ENCODE data around the gene RAB12. TPM values are rescaled to one million over a fixed set of nuclear protein-coding genes. Genes with fewer than 3 reads are reported as not detected.

RAB12 gene
- total and polyA plus RNA-seq, 2 of the 13 experiments (the other 11 are each of a cell fraction or from before 2014, with no cell fraction given): 9.5 to 25.3 TPM

DNA sequence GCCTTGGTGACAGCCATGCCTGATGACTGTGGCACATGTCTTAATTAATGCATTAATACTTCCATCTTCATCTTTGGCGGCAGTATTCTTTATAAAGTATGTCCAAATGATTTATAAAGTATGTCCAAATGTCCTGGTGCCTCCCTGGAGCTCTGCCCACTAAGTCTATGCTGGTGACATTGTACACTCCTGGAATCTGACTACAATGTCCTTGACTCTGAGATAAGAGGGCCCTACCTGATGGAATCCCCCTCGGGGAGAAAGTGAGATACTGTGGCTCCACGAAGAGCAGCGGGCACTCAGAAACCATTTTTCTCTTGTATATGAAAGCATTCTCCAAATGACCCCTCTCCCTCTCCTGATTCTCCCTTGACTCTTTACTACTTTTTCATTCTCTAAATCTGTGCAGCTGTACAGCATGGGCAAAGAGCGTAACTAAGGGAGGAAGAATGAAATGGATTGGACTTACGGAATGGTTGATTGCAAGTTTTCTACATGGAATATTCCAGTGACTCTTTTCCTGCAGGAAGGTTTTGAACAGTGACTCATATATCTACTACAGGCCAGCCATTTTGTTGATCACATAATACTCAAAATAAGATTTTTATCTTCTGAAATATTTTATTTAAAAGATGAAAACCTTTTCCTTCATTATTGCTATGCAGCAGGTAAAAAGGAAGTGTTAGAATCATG lies 17.3 kb downstream of the RAB12 start (continued):
- TF ChIP-seq SMAD9 (CRISPR knock-in tag; IDR thresholded peaks at IDR 0.05): no peak
- TF ChIP-seq, protein P1, sequence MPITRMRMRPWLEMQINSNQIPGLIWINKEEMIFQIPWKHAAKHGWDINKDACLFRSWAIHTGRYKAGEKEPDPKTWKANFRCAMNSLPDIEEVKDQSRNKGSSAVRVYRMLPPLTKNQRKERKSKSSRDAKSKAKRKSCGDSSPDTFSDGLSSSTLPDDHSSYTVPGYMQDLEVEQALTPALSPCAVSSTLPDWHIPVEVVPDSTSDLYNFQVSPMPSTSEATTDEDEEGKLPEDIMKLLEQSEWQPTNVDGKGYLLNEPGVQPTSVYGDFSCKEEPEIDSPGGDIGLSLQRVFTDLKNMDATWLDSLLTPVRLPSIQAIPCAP (CRISPR knock-in tag; IDR thresholded peaks at IDR 0.05; ENCODE audit: low read depth): no peak
- TF ChIP-seq ZNF367 (CRISPR knock-in tag; IDR thresholded peaks at IDR 0.05; ENCODE audit: borderline replicate concordance): no peak
- no peak for TF ChIP-seq NFRKB (IDR thresholded peaks at IDR 0.05)

DNA sequence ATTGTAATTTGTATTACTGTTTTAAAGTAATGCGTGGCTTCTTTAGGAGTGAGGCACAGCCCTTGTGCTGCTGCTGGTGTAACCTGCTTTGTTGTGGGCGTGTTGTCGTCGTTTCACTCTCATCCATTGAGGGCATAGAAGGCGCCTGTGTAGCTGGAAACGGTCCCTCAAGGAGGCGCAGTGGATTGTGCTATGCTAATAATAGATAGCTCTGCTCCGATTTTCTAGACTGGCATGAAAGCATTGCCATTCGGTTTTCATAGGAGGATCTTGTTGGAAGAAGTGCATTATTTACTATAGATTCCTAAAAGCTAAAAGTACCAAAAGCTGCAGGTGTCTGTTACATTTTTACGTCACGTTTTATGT lies 17.9 kb downstream of the RAB12 start:
- TF ChIP-seq, protein P2, sequence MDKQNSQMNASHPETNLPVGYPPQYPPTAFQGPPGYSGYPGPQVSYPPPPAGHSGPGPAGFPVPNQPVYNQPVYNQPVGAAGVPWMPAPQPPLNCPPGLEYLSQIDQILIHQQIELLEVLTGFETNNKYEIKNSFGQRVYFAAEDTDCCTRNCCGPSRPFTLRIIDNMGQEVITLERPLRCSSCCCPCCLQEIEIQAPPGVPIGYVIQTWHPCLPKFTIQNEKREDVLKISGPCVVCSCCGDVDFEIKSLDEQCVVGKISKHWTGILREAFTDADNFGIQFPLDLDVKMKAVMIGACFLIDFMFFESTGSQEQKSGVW (CRISPR knock-in tag; IDR thresholded peaks at IDR 0.05; ENCODE audit: borderline replicate concordance): no peak
- TF ChIP-seq IKZF4 (CRISPR knock-in tag; IDR thresholded peaks at IDR 0.05; ENCODE audit: borderline replicate concordance, low read depth, not compliant biosample characterization): no peak
- TF ChIP-seq, protein P3, sequence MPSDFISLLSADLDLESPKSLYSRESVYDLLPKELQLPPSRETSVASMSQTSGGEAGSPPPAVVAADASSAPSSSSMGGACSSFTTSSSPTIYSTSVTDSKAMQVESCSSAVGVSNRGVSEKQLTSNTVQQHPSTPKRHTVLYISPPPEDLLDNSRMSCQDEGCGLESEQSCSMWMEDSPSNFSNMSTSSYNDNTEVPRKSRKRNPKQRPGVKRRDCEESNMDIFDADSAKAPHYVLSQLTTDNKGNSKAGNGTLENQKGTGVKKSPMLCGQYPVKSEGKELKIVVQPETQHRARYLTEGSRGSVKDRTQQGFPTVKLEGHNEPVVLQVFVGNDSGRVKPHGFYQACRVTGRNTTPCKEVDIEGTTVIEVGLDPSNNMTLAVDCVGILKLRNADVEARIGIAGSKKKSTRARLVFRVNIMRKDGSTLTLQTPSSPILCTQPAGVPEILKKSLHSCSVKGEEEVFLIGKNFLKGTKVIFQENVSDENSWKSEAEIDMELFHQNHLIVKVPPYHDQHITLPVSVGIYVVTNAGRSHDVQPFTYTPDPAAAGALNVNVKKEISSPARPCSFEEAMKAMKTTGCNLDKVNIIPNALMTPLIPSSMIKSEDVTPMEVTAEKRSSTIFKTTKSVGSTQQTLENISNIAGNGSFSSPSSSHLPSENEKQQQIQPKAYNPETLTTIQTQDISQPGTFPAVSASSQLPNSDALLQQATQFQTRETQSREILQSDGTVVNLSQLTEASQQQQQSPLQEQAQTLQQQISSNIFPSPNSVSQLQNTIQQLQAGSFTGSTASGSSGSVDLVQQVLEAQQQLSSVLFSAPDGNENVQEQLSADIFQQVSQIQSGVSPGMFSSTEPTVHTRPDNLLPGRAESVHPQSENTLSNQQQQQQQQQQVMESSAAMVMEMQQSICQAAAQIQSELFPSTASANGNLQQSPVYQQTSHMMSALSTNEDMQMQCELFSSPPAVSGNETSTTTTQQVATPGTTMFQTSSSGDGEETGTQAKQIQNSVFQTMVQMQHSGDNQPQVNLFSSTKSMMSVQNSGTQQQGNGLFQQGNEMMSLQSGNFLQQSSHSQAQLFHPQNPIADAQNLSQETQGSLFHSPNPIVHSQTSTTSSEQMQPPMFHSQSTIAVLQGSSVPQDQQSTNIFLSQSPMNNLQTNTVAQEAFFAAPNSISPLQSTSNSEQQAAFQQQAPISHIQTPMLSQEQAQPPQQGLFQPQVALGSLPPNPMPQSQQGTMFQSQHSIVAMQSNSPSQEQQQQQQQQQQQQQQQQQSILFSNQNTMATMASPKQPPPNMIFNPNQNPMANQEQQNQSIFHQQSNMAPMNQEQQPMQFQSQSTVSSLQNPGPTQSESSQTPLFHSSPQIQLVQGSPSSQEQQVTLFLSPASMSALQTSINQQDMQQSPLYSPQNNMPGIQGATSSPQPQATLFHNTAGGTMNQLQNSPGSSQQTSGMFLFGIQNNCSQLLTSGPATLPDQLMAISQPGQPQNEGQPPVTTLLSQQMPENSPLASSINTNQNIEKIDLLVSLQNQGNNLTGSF (CRISPR knock-in tag; IDR thresholded peaks at IDR 0.05): no peak
- no peak for TF ChIP-seq MBNL3 (CRISPR knock-in tag; conservative IDR thresholded peaks at IDR 0.05)
- TF ChIP-seq, protein P4, sequence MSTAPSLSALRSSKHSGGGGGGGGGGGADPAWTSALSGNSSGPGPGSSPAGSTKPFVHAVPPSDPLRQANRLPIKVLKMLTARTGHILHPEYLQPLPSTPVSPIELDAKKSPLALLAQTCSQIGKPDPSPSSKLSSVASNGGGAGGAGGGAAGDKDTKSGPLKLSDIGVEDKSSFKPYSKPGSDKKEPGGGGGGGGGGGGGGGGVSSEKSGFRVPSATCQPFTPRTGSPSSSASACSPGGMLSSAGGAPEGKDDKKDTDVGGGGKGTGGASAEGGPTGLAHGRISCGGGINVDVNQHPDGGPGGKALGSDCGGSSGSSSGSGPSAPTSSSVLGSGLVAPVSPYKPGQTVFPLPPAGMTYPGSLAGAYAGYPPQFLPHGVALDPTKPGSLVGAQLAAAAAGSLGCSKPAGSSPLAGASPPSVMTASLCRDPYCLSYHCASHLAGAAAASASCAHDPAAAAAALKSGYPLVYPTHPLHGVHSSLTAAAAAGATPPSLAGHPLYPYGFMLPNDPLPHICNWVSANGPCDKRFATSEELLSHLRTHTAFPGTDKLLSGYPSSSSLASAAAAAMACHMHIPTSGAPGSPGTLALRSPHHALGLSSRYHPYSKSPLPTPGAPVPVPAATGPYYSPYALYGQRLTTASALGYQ (CRISPR knock-in tag; IDR thresholded peaks at IDR 0.05): no peak
- TF ChIP-seq, protein P5, sequence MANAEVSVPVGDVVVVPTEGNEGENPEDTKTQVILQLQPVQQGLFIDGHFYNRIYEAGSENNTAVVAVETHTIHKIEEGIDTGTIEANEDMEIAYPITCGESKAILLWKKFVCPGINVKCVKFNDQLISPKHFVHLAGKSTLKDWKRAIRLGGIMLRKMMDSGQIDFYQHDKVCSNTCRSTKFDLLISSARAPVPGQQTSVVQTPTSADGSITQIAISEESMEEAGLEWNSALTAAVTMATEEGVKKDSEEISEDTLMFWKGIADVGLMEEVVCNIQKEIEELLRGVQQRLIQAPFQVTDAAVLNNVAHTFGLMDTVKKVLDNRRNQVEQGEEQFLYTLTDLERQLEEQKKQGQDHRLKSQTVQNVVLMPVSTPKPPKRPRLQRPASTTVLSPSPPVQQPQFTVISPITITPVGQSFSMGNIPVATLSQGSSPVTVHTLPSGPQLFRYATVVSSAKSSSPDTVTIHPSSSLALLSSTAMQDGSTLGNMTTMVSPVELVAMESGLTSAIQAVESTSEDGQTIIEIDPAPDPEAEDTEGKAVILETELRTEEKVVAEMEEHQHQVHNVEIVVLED (CRISPR knock-in tag; IDR thresholded peaks at IDR 0.05; ENCODE audit: borderline replicate concordance): no peak
- no peak for TF ChIP-seq MED1 (CRISPR knock-in tag; IDR thresholded peaks at IDR 0.05)
- BruUV-seq (replicated peaks): no TSS peak
- no peak overlapping the region for H3K9ac ChIP-seq (ENCODE audit: insufficient read depth, low read depth, low read length)

More for the DNA sequence above, 17.9 kb downstream of the RAB12 start:
- Histone ChIP-seq H3K9me3 (ENCODE audit: low read length) (no peaks in the 10 kb centered on the region), H4K20me1 (ENCODE audit: insufficient read depth, low read length) (peaks cover 3% of the 10 kb centered on the region; the same call in 1 of the 2 replicates), H3K4me2 (ENCODE audit: low read depth, low read length) (peak overlapping the region; percentile 15), H3K27me3 (ENCODE audit: control insufficient read depth in 1 of 2, insufficient read depth in 2 of 2, low read length in 2 of 2) (no peaks in the 10 kb centered on the region), H3K79me2 (ENCODE audit: insufficient read depth, low read length) (peaks cover 28% of the 10 kb centered on the region), H3K4me1 (ENCODE audit: insufficient read depth, low read length) (peaks cover 71% of the 10 kb centered on the region), H3K4me3 (replicated peaks in 1 of 3; ENCODE audit: insufficient read depth in 1 of 3, low read depth in 2 of 3, low read length in 3 of 3) (no peak overlapping the region), H2AFZ (ENCODE audit: low read length) (no peak overlapping the region), H3K36me3 (replicated peaks in 1 of 2; ENCODE audit: control insufficient read depth in 1 of 2, insufficient read depth in 2 of 2, low read length in 2 of 2) (peaks cover 5 to 18% of the 10 kb centered on the region in 2 experiments), H3K27ac (ENCODE audit: extremely low read length, insufficient read depth, low read length) (peak overlapping the region; percentile 36)
- ChIA-PET POLR2A (no interaction called here), CTCF (ENCODE audit: low intra/inter-chr PET ratio, low total read pairs) (interaction anchor here (0.9 kb wide), 1 partner anchor 17 kb away, joined by 3 read pairs; the partner anchor contains the start of gene RAB12)
- in situ Hi-C loops (cut with HindIII; ENCODE audit: extremely low pct_ligation_motif_present, low pct_unique_long_range_greater_than_20kb): no loop called here
- DNase-seq (ENCODE audit: low spot score) (no peak), ATAC-seq (no peak), FAIRE-seq (no peak)
- intact Hi-C loops (cut with micrococcal nuclease; ENCODE audit: unreplicated experiment): no loop called here
- WGBS (ENCODE audit: low lambda C conversion rate): 74% methylated on average over 11 of the region's 11 CpGs

Data from HepG2 (cell line).